DMS 273 treated with DMSO at 0.1 percent for 48 hours (cell line): ENCODE measurements around the gene PECR.

Experiments
- DNase-seq: peaks from one replicate; lab custom pipeline; 2025; lab: John Stamatoyannopoulos, UW

PECR gene

GRCh38 chr2:216071111-216071851 lies 10.3 kb downstream of the PECR start:
- no peak for DNase-seq

- DNase-seq, result no peak
Measured at GRCh38 chr2:216070195-216070594, 11.4 kb downstream of the PECR start.

- DNase-seq, result no peak
Measured at GRCh38 chr2:216069028-216069427, 12.6 kb downstream of the PECR start.

GRCh38 chr2:216066230-216066629 lies 15.4 kb downstream of the PECR start:
- no peak for DNase-seq

GRCh38 chr2:216064665-216065064 lies 16.9 kb downstream of the PECR start:
- DNase-seq, result no peak

GRCh38 chr2:216064014-216064630 lies 17.5 kb downstream of the PECR start:
- no peak for DNase-seq

GRCh38 chr2:216059233-216059834 lies 22.3 kb downstream of the PECR start:
- no peak for DNase-seq

- DNase-seq, result no peak
Measured at GRCh38 chr2:216057688-216058193, 23.9 kb downstream of the PECR start.

- no peak for DNase-seq
Measured at GRCh38 chr2:216056739-216057138, 24.9 kb downstream of the PECR start.

- no peak for DNase-seq
Measured at GRCh38 chr2:216055680-216056079, 25.9 kb downstream of the PECR start.

- no peak for DNase-seq
Measured at GRCh38 chr2:216052420-216052819, 29.2 kb downstream of the PECR start.

GRCh38 chr2:216051350-216051749 lies 30.3 kb downstream of the PECR start:
- no peak for DNase-seq

- no peak for DNase-seq
Measured at GRCh38 chr2:216049452-216049851, 32.2 kb downstream of the PECR start.

GRCh38 chr2:216047397-216047796 lies 34.2 kb downstream of the PECR start:
- DNase-seq, result no peak

GRCh38 chr2:216044883-216045486 lies 36.6 kb downstream of the PECR start:
- no peak for DNase-seq

- no peak for DNase-seq
Measured at GRCh38 chr2:216043949-216044348, 37.7 kb downstream of the PECR start.

- DNase-seq, result no peak
Measured at GRCh38 chr2:216041438-216041837, 40.2 kb downstream of the PECR start.

- DNase-seq, result no peak
Measured at GRCh38 chr2:216039918-216040317, 41.7 kb downstream of the PECR start.

GRCh38 chr2:216034065-216034464 lies 47.5 kb downstream of the PECR start:
- peak; percentile 12 for DNase-seq

- no peak for DNase-seq
Measured at GRCh38 chr2:216033403-216033802, 48.2 kb downstream of the PECR start.

- DNase-seq, result no peak
Measured at GRCh38 chr2:216031960-216032689, 49.5 kb downstream of the PECR start.

GRCh38 chr2:216030216-216030615 lies 51.4 kb downstream of the PECR start:
- DNase-seq, result no peak
